GM11168 (cell line): ENCODE results near the gene AHDC1.

Experiments used
- in situ Hi-C: fragments of 300-500 bp; cut with MboI; formaldehyde crosslinking; loops from one replicate; pipeline ENCODE4 v1.12.0; 2022; ENCODE audit warnings: low sequenced_read_pairs; ENCODE audit not compliant: unreplicated experiment

Gene AHDC1

GRCh38 chr1:27601321-27601770, 2.6 kb downstream of the AHDC1 start:
- in situ Hi-C loops: loop anchor here (10.0 kb wide), 1 partner anchor 207 kb away; the partner anchor contains the start of gene GPR3

GRCh38 chr1:27600498-27601175, 3.3 kb downstream of the AHDC1 start:
- in situ Hi-C loops: loop anchor here (10.0 kb wide), 1 partner anchor 206 kb away; the partner anchor contains the start of gene GPR3

GRCh38 chr1:27599605-27600497, 4.1 kb downstream of the AHDC1 start:
- in situ Hi-C loops: loop anchor here (10.0 kb wide), 1 partner anchor 205 kb away; the partner anchor contains the start of gene GPR3

GRCh38 chr1:27598902-27599528, 4.9 kb downstream of the AHDC1 start:
- in situ Hi-C loops: no loop called here

- in situ Hi-C loops: no loop called here
These were observed 5.7 kb downstream of the AHDC1 start for GRCh38 chr1:27598295-27598687.

- in situ Hi-C loops: no loop called here
These were observed 6.2 kb downstream of the AHDC1 start for GRCh38 chr1:27597516-27598294.

- in situ Hi-C loops: no loop called here
These were observed 7.0 kb downstream of the AHDC1 start for GRCh38 chr1:27596986-27597385.

GRCh38 chr1:27596261-27596660, 7.7 kb downstream of the AHDC1 start:
- in situ Hi-C loops: no loop called here

- in situ Hi-C loops: no loop called here
These were observed 8.3 kb downstream of the AHDC1 start for GRCh38 chr1:27595597-27595996.

GRCh38 chr1:27594564-27595510, 9.1 kb downstream of the AHDC1 start:
- in situ Hi-C loops: no loop called here

GRCh38 chr1:27593678-27594563, 10.0 kb downstream of the AHDC1 start:
- in situ Hi-C loops: no loop called here

GRCh38 chr1:27592931-27593677, 10.8 kb downstream of the AHDC1 start:
- in situ Hi-C loops: no loop called here

- in situ Hi-C loops: no loop called here
These were observed 11.6 kb downstream of the AHDC1 start for GRCh38 chr1:27592232-27592930.

- in situ Hi-C loops: no loop called here
These were observed 12.3 kb downstream of the AHDC1 start for GRCh38 chr1:27591622-27592021.

GRCh38 chr1:27590917-27591508, 12.9 kb downstream of the AHDC1 start:
- in situ Hi-C loops: no loop called here

- in situ Hi-C loops: no loop called here
These were observed 14.0 kb downstream of the AHDC1 start for GRCh38 chr1:27589841-27590426.
